ENCODE results near the gene COL4A2. TPM values are rescaled to one million over a fixed set of nuclear protein-coding genes. Genes with fewer than 3 reads are reported as not detected.

The COL4A2 gene
- polyA plus RNA-seq, 1 experiment = 208 TPM

DNA sequence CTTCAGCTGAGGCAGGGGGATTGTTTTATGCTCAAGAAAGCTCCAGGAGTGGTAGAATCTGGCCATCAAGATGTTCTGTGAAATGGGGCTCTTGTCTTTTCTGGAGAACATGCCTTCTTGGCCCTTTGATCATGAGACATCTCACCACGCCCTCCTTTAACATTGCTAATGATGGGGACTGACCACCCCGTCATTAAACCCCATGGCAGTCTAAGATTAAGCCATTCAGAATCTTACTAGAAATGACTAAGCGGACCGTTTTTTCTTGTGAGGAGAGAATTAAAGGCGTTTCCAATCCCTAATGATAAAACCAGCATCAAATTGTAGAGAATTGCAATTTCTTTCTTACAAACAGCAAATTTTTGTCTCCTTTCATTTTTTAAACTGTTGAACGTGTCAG lies 89.4 kb downstream of the COL4A2 start:
- no peaks in the 10 kb centered on the region for H3K27me3 ChIP-seq (ENCODE audit: control insufficient read depth, insufficient read depth, low read length)
- POLR2A ChIA-PET = no interaction called here
- H3K27ac ChIP-seq (ENCODE audit: low read depth, low read length) = peak overlapping the region; percentile 94
- H3K4me3 ChIP-seq (ENCODE audit: low read depth, low read length) = peak overlapping the region; percentile 17
- CTCF ChIA-PET = no interaction called here
- peaks cover 5% of the 10 kb centered on the region for H3K9me3 ChIP-seq (ENCODE audit: control insufficient read depth, insufficient read depth, low read length)
- TF ChIP-seq, protein P1, sequence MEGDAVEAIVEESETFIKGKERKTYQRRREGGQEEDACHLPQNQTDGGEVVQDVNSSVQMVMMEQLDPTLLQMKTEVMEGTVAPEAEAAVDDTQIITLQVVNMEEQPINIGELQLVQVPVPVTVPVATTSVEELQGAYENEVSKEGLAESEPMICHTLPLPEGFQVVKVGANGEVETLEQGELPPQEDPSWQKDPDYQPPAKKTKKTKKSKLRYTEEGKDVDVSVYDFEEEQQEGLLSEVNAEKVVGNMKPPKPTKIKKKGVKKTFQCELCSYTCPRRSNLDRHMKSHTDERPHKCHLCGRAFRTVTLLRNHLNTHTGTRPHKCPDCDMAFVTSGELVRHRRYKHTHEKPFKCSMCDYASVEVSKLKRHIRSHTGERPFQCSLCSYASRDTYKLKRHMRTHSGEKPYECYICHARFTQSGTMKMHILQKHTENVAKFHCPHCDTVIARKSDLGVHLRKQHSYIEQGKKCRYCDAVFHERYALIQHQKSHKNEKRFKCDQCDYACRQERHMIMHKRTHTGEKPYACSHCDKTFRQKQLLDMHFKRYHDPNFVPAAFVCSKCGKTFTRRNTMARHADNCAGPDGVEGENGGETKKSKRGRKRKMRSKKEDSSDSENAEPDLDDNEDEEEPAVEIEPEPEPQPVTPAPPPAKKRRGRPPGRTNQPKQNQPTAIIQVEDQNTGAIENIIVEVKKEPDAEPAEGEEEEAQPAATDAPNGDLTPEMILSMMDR (IDR thresholded peaks at IDR 0.05; ENCODE audit: low read depth, low read length) = no peak
- no peak for DNase-seq (ENCODE audit: low read depth, low spot score)

DNA sequence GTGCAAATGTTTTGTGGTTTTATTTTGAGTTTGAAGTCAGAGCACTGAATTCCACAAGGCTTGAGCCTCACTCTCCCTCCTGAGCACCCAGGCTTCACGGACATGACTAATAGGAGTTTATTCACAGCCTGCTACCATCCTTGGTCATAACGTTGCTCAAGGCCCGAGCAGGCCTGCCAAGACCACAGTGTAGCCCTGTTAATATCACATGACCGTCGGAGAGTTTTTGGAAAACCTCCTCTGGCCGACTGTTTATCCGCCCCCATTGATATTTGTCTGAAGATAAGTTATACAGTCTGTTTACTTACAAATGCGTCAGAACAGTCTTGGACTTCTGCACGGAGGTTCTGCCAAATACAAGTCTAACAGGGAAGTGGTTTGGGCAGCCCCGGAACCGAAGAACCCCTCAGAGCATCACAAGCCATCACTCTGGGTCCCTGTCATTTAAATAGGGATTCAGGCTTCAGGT lies 89.9 kb downstream of the COL4A2 start:
- POLR2A ChIA-PET = interaction anchor here (0.9 kb wide), 1 partner anchor 149 kb away, joined by 3 read pairs; no protein-coding TSS in a partner anchor

DNA sequence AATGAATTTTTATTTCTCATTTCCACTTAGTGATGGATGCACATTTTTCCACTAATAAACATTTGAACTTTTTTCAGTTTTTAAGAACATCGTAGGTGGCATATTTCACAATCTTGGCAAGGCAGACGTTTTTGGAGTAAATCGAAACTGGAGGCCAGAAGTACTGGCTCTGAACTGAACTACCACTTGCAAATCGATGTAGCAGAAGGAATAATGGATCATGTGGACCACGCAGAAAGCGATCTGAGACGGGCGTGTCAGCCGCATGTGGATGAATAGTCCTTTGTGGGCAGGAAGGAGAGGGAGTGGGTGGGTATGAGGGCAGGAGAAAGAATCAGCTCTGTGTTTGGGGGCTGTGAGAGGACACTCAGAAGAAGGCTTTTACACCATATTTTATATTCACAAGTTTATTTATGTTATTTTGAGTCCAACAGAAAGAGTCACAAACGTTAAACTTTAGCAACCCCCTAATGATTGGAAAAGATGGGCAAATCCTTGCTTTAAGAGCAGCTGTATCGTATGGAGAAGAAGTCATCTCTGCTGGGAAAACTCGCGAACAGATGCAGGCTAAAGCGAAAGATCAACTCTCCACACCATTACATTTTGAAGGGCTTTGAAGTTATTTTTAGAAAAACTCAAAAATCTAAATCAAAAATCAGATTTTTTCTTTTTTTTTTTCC lies 90.5 kb downstream of the COL4A2 start:
- H3K27ac ChIP-seq (ENCODE audit: low read depth, low read length) = peak overlapping the region; percentile 98
- H3K27me3 ChIP-seq (ENCODE audit: control insufficient read depth, insufficient read depth, low read length) = no peaks in the 10 kb centered on the region
- POLR2A ChIA-PET = interaction anchor here (0.7 to 1.5 kb wide), 3 partner anchors 15 to 150 kb away, joined by 3 to 5 read pairs (median 5); no protein-coding TSS in a partner anchor
- no peaks in the 10 kb centered on the region for H3K9me3 ChIP-seq (ENCODE audit: control insufficient read depth, insufficient read depth, low read length)
- CTCF ChIA-PET = interaction anchor here (1.2 kb wide), 1 partner anchor 176 kb away, joined by 5 read pairs; no protein-coding TSS in a partner anchor
- no peak for DNase-seq (ENCODE audit: low read depth, low spot score)
- H3K4me3 ChIP-seq (ENCODE audit: low read depth, low read length) = peak overlapping the region; percentile 55
- TF ChIP-seq, protein P1 (IDR thresholded peaks at IDR 0.05; ENCODE audit: low read depth, low read length) = no peak

More for the DNA sequence above, 89.9 kb downstream of the COL4A2 start:
- CTCF ChIA-PET = no interaction called here
- TF ChIP-seq, protein P1 (IDR thresholded peaks at IDR 0.05; ENCODE audit: low read depth, low read length) = no peak
- Histone ChIP-seq H3K9me3 (ENCODE audit: control insufficient read depth, insufficient read depth, low read length) (peaks cover 2% of the 10 kb centered on the region; the same call in 1 of the 2 replicates), H3K27ac (ENCODE audit: low read depth, low read length) (peak overlapping the region; percentile 98), H3K4me3 (ENCODE audit: low read depth, low read length) (peak overlapping the region; percentile 55), H3K27me3 (ENCODE audit: control insufficient read depth, insufficient read depth, low read length) (no peaks in the 10 kb centered on the region)
- DNase-seq (ENCODE audit: low read depth, low spot score) = peak; percentile 100

DNA sequence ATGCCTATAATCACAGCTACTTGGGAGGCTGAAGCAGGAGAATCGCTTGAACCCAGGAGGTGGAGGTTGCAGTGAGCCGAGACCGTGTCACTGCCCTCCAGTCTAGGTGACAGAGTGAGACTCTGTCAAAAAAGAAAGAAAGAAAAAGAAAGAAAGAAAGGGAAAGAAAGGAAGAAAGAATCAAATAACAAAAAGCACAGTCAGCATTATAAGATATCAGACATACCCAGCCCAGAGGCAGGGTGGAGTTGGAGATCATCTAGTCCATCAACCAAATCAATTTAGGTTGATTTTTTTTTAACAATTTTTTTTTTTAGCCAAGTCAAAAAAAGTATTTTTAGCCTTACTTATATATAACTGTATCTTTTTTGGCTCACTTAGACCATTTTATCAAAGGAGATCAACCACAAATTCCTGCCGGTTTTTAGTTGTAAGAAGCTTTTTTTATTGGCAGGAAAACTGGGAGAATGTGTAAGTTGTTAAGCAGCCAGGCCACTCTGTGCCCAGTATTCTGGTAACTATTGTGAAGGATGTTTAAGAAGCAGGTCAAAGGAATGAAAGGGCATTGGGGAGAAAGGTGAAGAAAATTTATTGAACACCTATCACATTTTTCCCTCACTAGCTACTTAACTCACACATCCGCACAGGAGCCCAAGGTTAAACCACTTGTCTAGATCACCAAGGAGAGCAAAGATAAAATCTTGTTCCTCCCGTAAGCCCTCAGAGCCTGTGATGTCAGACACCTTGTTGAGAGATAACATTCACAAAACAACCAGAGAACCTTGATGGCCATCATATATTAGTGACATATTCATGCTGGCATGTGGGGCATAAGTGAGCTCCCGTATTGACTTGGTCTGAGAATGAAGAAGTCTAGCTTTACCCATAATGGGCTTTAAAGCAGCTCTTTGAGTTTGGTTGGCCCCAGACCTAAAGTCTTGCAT lies 91.8 kb downstream of the COL4A2 start:
- no peak overlapping the region for H3K4me3 ChIP-seq (ENCODE audit: low read depth, low read length)
- H3K27ac ChIP-seq (ENCODE audit: low read depth, low read length) = peak overlapping the region; percentile 77
- ChIA-PET POLR2A (interaction anchor here (1.4 to 1.5 kb wide), 2 partner anchors 14 to 92 kb away, joined by 3 to 5 read pairs; partner anchors contain the start of genes COL4A1 and COL4A2), CTCF (interaction anchor here (1.0 to 1.2 kb wide), 3 partner anchors 8 to 177 kb away, joined by 3 to 5 read pairs (median 3); no protein-coding TSS in a partner anchor)
- TF ChIP-seq, protein P1 (IDR thresholded peaks at IDR 0.05; ENCODE audit: low read depth, low read length) = no peak
- DNase-seq (ENCODE audit: low read depth, low spot score) = no peak
- H3K9me3 ChIP-seq (ENCODE audit: control insufficient read depth, insufficient read depth, low read length) = no peaks in the 10 kb centered on the region
- H3K27me3 ChIP-seq (ENCODE audit: control insufficient read depth, insufficient read depth, low read length) = no peaks in the 10 kb centered on the region
